Muscle of leg (tissue), 16 donors: ENCODE measurements around the gene GFOD2. TPM values are rescaled to one million over a fixed set of nuclear protein-coding genes. Genes with fewer than 3 reads are reported as not detected.

Source experiments
- DNase-seq: peaks from one replicate; pipeline ENCODE4 v3.0.0; 2013
- H3K27ac ChIP-seq: one replicate; pipeline ENCODE4 v1.5.1; 2013; ENCODE audit warnings: mild to moderate bottlenecking, low read length, control low read depth
- H3K27me3 ChIP-seq: one replicate; pipeline ENCODE4 v1.6.1; 2013; ENCODE audit warnings: low read length; ENCODE audit not compliant: control insufficient read depth, insufficient read depth
- H3K36me3 ChIP-seq: one replicate; pipeline ENCODE4 v1.6.1; 2013; ENCODE audit warnings: low read length; ENCODE audit not compliant: control insufficient read depth, insufficient read depth
- H3K4me1 ChIP-seq: one replicate; pipeline ENCODE4 v1.6.1; 2013; ENCODE audit warnings: low read length; ENCODE audit not compliant: control insufficient read depth, insufficient read depth
- H3K4me3 ChIP-seq: one replicate; pipeline ENCODE4 v1.5.1; 2013; ENCODE audit warnings: low read length, control low read depth
- H3K9me3 ChIP-seq: replicated peaks from 2 replicates; pipeline ENCODE4 v1.6.1; 2013; ENCODE audit warnings: low read depth, low read length; ENCODE audit not compliant: control insufficient read depth
- WGBS: methylation state at CpG from one replicate; pipeline ENCODE4 v1.1.5; 2013; ENCODE audit warnings: missing lambda C conversion rate; ENCODE audit not compliant: insufficient coverage; 5-methylcytosine and 5-hydroxymethylcytosine counted together
- long read RNA-seq, 11 donors: transcript quantifications; one replicate each; lab custom pipeline, GENCODE V29; 2026
- polyA plus RNA-seq, 8 donors: library from polyadenylated mRNA; unstranded; fragments of 120-200 nt; gene quantifications; one replicate each; pipeline versions ENCODE4 v1.2.1 to v1.2.3, GENCODE V29; 2013; ENCODE audit warnings: inconsistent platforms in 1 of 8, low replicate concordance in 1 of 8; ENCODE audit not compliant: insufficient read length in 8 of 8, insufficient read depth in 1 of 8
- total RNA-seq: library from RNA; stranded (reverse); fragments of 120-200 nt; gene quantifications from one replicate; pipeline ENCODE4 v1.2.4, GENCODE V29; 2013

GFOD2 gene, protein sequence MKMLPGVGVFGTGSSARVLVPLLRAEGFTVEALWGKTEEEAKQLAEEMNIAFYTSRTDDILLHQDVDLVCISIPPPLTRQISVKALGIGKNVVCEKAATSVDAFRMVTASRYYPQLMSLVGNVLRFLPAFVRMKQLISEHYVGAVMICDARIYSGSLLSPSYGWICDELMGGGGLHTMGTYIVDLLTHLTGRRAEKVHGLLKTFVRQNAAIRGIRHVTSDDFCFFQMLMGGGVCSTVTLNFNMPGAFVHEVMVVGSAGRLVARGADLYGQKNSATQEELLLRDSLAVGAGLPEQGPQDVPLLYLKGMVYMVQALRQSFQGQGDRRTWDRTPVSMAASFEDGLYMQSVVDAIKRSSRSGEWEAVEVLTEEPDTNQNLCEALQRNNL
- 11.4 TPM for total RNA-seq
- polyA plus RNA-seq: 10 to 100 TPM; 13.1 to 18.3 (median 14.1) TPM
- long read RNA-seq, donor 1, partial matches to known transcripts: 0 of 2 reads
- long read RNA-seq, donor 1, other reads (novel, unspliced or antisense): 0 of 2 reads
- long read RNA-seq, donor 2, partial matches to known transcripts: 0 of 1 reads
- long read RNA-seq, donor 2, other reads (novel, unspliced or antisense): 0 of 1 reads
- long read RNA-seq, donor 3, full-length matches to known transcripts: 4 of 4 reads
- long read RNA-seq, donor 3, partial matches to known transcripts: 0 of 4 reads
- long read RNA-seq, donor 3, other reads (novel, unspliced or antisense): 0 of 4 reads
- long read RNA-seq, donor 4, full-length matches to known transcripts: 7 of 7 reads
- long read RNA-seq, donor 4, partial matches to known transcripts: 0 of 7 reads
- long read RNA-seq, donor 4, other reads (novel, unspliced or antisense): 0 of 7 reads
- long read RNA-seq, donor 5, full-length matches to known transcripts: 17 of 17 reads
- long read RNA-seq, donor 5, partial matches to known transcripts: 0 of 17 reads
- long read RNA-seq, donor 5, other reads (novel, unspliced or antisense): 0 of 17 reads
- long read RNA-seq, donor 6, partial matches to known transcripts: 5 of 9 reads
- long read RNA-seq, donor 6, other reads (novel, unspliced or antisense): 0 of 9 reads
- long read RNA-seq, donor 7, full-length matches to known transcripts: 14 of 14 reads
- long read RNA-seq, donor 7, partial matches to known transcripts: 0 of 14 reads
- long read RNA-seq, donor 7, other reads (novel, unspliced or antisense): 0 of 14 reads
- long read RNA-seq, donor 8, full-length matches to known transcripts: 6 of 6 reads
- long read RNA-seq, donor 8, partial matches to known transcripts: 0 of 6 reads
- long read RNA-seq, donor 8, other reads (novel, unspliced or antisense): 0 of 6 reads
- long read RNA-seq, donor 9, full-length matches to known transcripts: 9 of 9 reads
- long read RNA-seq, donor 9, partial matches to known transcripts: 0 of 9 reads
- long read RNA-seq, donor 9, other reads (novel, unspliced or antisense): 0 of 9 reads
- long read RNA-seq, donor 10, transcript GFOD2-205 (1 exons, 2,951 nt): major isoform, 6 of 15 reads
- long read RNA-seq, donor 10, partial matches to known transcripts: 8 of 15 reads
- long read RNA-seq, donor 10, other reads (novel, unspliced or antisense): 0 of 15 reads
- long read RNA-seq, donor 11, full-length matches to known transcripts: 7 of 7 reads
- long read RNA-seq, donor 11, partial matches to known transcripts: 0 of 7 reads
- long read RNA-seq, donor 11, other reads (novel, unspliced or antisense): 0 of 7 reads

DNA sequence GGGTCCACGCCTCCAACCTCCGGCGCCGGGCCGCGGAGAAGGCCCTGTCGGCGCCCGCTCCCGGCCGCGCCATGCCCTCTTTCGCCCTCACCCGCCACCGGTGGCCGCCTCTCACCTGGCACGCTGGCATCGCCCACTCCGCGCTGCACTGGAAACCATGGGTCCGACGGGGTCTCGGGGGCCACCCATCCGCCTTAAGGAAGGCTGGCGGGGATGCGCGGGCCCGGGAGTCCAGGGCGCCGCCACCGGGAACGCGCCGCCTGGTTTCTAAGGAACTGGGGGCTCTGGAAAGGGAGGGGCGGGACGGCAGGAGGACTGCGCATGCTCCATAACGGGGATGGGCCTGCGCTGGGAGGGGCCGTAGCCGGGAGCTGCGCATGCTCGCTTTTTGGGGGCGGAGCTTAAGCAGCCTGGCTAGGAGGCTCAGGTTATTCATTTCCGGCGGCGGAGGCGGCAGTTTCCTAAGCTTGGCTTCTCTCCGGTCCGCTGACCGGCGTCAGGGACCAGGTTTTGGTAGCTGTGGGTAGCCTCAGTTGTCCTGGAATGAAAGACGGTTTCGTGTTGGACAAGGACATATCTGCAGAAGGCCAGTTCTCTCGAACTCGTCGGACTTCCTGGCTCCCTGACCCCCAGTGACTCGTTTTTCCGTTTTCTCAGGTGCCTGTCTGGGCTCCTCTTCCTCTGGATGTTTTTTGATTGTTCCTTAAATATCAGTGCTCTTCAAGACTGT lies at the start of gene GFOD2:
TSS of gene GFOD2 (minus strand) at position 269 of the 730 bp plus-strand sequence. CDS start 33,601 bp downstream, outside the sequence.
- Histone ChIP-seq H3K36me3 (peaks cover 12% of the 10 kb centered on the region), H3K9me3 (no peaks in the 10 kb centered on the region), H3K27me3 (no peaks in the 10 kb centered on the region), H3K27ac (peak within 1 kb of the TSS; percentile 94), H3K4me1 (peaks cover 16% of the 10 kb centered on the region), H3K4me3 (peak within 1 kb of the TSS; percentile 79)
- peak; percentile 97 for DNase-seq
- WGBS: under 1% methylated on average over 55 of the region's 59 CpGs

DNA sequence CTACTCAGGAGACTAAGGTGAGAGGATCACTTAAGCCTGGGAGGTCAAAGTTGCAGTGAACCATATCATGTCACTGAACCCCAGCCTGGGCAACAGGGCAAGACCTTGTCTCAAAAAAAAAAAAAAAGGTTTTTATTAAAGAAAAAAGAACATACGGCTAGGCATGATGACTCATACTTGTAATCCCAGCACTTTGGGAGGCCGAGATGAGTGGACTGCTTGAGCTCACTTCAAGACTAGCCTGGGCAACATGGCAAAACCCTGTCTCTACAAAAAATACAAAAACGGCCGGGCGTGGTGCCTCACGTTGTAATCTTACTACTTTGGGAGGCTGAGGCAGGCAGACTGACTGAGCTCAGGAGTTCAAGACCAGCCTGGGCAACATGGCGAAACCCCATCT lies 48.8 kb upstream of the GFOD2 start:
- H3K4me3 ChIP-seq: no peak overlapping the region
- DNase-seq: no peak
- H3K36me3 ChIP-seq: peaks cover 29% of the 10 kb centered on the region
- H3K27me3 ChIP-seq: no peaks in the 10 kb centered on the region
- H3K27ac ChIP-seq: no peak overlapping the region
- H3K4me1 ChIP-seq: peaks cover 4% of the 10 kb centered on the region
- no peaks in the 10 kb centered on the region for H3K9me3 ChIP-seq
- 100% methylated on average over 1 of the region's 7 CpGs for WGBS

DNA sequence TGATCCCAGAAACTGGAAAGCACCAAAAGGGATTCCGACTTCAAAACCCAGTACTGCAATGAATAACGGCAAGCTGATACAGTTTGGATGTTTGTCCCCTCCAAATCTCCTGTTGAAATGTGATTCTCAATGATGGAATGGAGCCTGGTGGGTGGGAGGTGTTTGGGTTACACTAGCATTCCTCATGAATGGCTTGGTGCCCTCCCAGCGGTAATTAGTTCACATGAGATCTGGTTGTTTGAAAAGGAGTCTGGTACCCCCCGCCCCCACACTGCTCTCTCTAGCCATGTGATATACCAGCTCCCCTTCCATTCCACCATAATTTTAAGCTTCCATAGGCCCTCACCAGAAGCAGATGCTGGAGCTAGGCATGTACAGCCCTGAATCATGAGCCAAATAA lies 47.2 kb upstream of the GFOD2 start:
- Histone ChIP-seq H3K36me3 (peaks cover 27% of the 10 kb centered on the region), H3K27me3 (no peaks in the 10 kb centered on the region), H3K4me1 (no peaks in the 10 kb centered on the region), H3K9me3 (no peaks in the 10 kb centered on the region), H3K27ac (no peak overlapping the region), H3K4me3 (no peak overlapping the region)
- WGBS: 100% methylated on average over 3 of the region's 4 CpGs
- DNase-seq: no peak

DNA sequence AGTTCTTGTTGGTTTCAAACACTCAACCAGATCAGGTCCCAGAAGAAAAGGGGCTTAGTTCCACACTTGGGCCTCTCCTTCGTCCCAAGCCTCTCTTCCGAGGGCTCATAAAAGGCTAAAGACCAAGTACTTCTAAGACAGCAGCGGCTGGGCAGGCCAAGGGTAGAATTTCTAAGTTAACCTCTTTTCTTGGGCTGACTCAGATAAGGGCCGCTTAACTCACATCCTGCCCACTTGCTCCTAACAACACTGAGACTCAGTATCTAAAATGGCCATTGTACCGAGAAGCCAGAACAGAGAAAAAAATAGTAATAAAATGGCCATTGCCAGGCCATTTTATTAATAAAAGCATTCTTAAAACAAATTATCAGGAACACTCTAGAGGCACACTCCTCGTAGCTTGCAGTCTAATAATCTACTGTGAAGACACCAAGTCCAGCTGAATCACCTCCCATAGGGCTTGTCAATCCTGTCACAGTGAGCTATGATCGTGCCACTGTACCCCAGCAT lies 45.1 kb upstream of the GFOD2 start:
- Histone ChIP-seq H3K27me3 (no peaks in the 10 kb centered on the region), H3K36me3 (peaks cover 40% of the 10 kb centered on the region), H3K27ac (no peak overlapping the region), H3K9me3 (no peaks in the 10 kb centered on the region), H3K4me1 (peaks cover 2% of the 10 kb centered on the region), H3K4me3 (no peak overlapping the region)
- 83% methylated on average over 3 of the region's 7 CpGs for WGBS
- DNase-seq: no peak

DNA sequence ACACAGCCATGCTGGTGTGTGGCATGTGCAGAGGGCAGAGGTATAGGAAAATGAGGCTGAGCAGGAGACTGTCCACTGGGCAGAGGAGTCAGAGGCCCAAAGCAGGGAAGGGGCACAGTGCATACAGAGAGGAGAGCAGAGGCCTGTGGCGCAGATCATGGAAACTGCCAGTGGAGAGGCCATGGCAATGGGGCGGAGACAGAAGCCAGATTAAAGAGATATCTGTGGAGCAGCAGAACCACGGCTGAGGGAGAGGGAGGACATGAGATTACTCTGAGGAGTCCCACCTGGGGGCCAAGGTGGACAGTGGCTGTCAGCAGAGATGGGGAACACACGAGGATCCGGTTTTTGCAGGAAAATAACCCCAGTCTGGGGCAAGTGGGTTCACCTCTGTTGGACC lies 44.0 kb upstream of the GFOD2 start:
- no peak for DNase-seq
- Histone ChIP-seq H3K27ac (no peak overlapping the region), H3K4me1 (peaks cover 2% of the 10 kb centered on the region), H3K36me3 (peaks cover 45% of the 10 kb centered on the region), H3K4me3 (no peak overlapping the region), H3K27me3 (no peaks in the 10 kb centered on the region), H3K9me3 (no peaks in the 10 kb centered on the region)
- WGBS: 95% methylated on average over 5 of the region's 5 CpGs

DNA sequence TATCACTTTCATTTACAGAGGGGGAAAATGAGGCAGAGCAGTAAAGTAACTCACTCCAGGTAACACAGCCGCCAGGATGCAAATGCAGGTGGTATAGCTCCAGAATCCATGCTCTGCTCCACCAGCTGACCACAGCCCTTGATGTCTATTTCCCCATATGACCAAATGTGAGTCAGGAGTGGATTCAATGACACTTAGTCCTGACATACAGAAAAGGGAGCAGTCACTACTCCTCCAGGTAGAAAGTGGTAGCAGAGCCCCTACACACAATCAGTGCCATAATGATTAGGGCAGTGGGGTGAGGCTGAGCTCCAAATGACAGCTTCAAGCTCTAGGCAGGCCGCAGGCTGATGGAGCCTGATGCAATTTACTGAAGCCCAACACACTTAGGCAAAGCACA lies 43.3 kb upstream of the GFOD2 start:
- H3K27me3 ChIP-seq: no peaks in the 10 kb centered on the region
- H3K36me3 ChIP-seq: peaks cover 48% of the 10 kb centered on the region
- H3K27ac ChIP-seq: no peak overlapping the region
- H3K4me3 ChIP-seq: no peak overlapping the region
- WGBS: no CpG with 5 or more reads among the region's 2 CpGs
- DNase-seq: no peak
- H3K9me3 ChIP-seq: no peaks in the 10 kb centered on the region
- peaks cover 2% of the 10 kb centered on the region for H3K4me1 ChIP-seq

DNA sequence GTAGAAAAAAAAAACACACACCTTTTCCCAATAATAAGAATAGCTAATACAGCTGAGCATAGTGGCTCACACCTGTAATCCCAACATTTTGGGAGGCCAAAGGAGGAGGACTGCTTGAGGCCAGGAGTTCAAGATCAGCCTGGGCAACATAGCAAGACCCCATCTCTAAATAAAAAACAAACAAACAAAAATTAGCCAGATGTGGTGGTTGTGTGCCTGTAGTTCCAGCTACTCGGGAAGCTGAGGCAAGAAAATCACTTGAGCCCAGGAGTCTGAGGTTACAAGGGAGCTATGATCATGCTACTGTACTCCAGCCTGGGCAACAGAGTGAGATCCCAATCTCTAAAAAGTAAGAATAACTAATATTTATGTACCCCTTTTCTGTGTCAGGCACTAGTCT lies 42.8 kb upstream of the GFOD2 start:
- peaks cover 2% of the 10 kb centered on the region for H3K4me1 ChIP-seq
- H3K4me3 ChIP-seq: no peak overlapping the region
- DNase-seq: no peak
- no CpG with 5 or more reads among the region's 1 CpG for WGBS
- no peaks in the 10 kb centered on the region for H3K27me3 ChIP-seq
- H3K27ac ChIP-seq: no peak overlapping the region
- H3K9me3 ChIP-seq: no peaks in the 10 kb centered on the region
- H3K36me3 ChIP-seq: peaks cover 48% of the 10 kb centered on the region

DNA sequence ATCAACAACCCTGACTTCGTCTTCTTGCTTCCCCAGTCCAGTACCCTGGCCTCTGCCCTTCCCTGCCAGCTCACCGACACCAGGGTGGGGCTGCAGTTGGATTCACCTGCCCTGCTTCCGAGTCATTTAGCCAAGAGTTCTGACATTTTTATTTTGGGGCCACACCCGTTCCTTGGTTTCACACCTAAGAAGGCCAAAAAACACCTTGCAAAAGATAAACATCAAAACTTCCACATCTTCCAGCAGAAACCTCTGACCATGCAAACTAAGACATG lies 41.8 kb upstream of the GFOD2 start:
- Histone ChIP-seq H3K4me3 (no peak overlapping the region), H3K4me1 (peaks cover 2% of the 10 kb centered on the region), H3K9me3 (no peaks in the 10 kb centered on the region), H3K36me3 (peaks cover 47% of the 10 kb centered on the region), H3K27ac (no peak overlapping the region), H3K27me3 (no peaks in the 10 kb centered on the region)
- DNase-seq: no peak
- 89% methylated on average over 4 of the region's 4 CpGs for WGBS
